Common myeloid progenitor, CD34-positive (primary cell): ENCODE measurements around the gene B4GALT3.

ENCODE experiments used
- CTCF ChIA-PET: fragments of 350-600 bp; sonication (Branson Sonifier 250); formaldehyde crosslinking; loops from one replicate; lab custom pipeline; 2021; ENCODE audit warnings: antibody characterized with exemption; lab: Charles Lee
- POLR2A ChIA-PET: fragments of 350-600 bp; sonication (Branson Sonifier 250); formaldehyde crosslinking; loops from one replicate; lab custom pipeline; 2021; ENCODE audit warnings: antibody characterized with exemption; lab: Charles Lee
- DNase-seq, 3 donors: peaks; one replicate each; pipeline versions ENCODE4 v3.0.0 to v3.0.0-alpha.2; 2013
- H3K27ac ChIP-seq, 2 experiments: 1 replicate in 1 of 2; 2 replicates in 1 of 2; pipeline ENCODE4 v1.7.0; 2013; ENCODE audit warnings: inconsistent platforms in 2 of 2, low read length in 2 of 2, mild to moderate bottlenecking in 2 of 2, low read depth in 1 of 2, moderate library complexity in 1 of 2; ENCODE audit not compliant: severe bottlenecking in 2 of 2, insufficient read depth in 1 of 2, poor library complexity in 1 of 2
- H3K27me3 ChIP-seq, 5 experiments: replicated peaks in 2 of 5; 1 replicate in 3 of 5; 2 replicates in 2 of 5; pipeline versions ENCODE4 v1.6.1 to v1.7.0; 2013; ENCODE audit warnings: low read length in 4 of 5, mild to moderate bottlenecking in 2 of 5, moderate library complexity in 2 of 5, inconsistent platforms in 1 of 5; ENCODE audit not compliant: insufficient read depth in 5 of 5, control insufficient read depth in 4 of 5
- H3K36me3 ChIP-seq, 4 experiments: 1 replicate in 2 of 4; 2 replicates in 2 of 4; pipeline versions ENCODE4 v1.6.1 to v1.7.0; 2013; ENCODE audit warnings: low read length in 3 of 4, control low read depth in 1 of 4, mild to moderate bottlenecking in 1 of 4; ENCODE audit not compliant: control insufficient read depth in 4 of 4, insufficient read depth in 4 of 4
- H3K4me1 ChIP-seq, 4 experiments: 1 replicate in 3 of 4; 2 replicates in 1 of 4; pipeline versions ENCODE4 v1.6.1 to v1.7.1; 2013; ENCODE audit warnings: low read length in 3 of 4, mild to moderate bottlenecking in 3 of 4, control low read depth in 1 of 4, inconsistent platforms in 1 of 4, moderate library complexity in 1 of 4; ENCODE audit not compliant: control insufficient read depth in 4 of 4, insufficient read depth in 4 of 4; ENCODE audit errors: control extremely low read depth in 1 of 4
- H3K4me3 ChIP-seq, 7 experiments: 1 replicate in 4 of 7; 2 replicates in 3 of 7; pipeline versions ENCODE4 v1.5.1 to v1.7.0; 2013; ENCODE audit warnings: mild to moderate bottlenecking in 7 of 7, low read length in 6 of 7, moderate library complexity in 6 of 7, inconsistent platforms in 2 of 7, low read depth in 2 of 7, control low read depth in 1 of 7; ENCODE audit not compliant: insufficient read depth in 4 of 7, control insufficient read depth in 1 of 7; ENCODE audit errors: extremely low read depth in 1 of 7
- H3K9me3 ChIP-seq, 5 experiments: 1 replicate in 4 of 5; 2 replicates in 1 of 5; pipeline versions ENCODE4 v1.6.1 to v1.7.1; 2013; ENCODE audit warnings: low read length in 4 of 5, mild to moderate bottlenecking in 2 of 5, inconsistent platforms in 1 of 5, low read depth in 1 of 5, moderate library complexity in 1 of 5; ENCODE audit not compliant: control insufficient read depth in 4 of 5, insufficient read depth in 2 of 5; ENCODE audit errors: control extremely low read depth in 1 of 5
- WGBS: methylation state at CpG from one replicate; pipeline ENCODE4 v1.1.5; 2013; ENCODE audit not compliant: insufficient coverage; 5-methylcytosine and 5-hydroxymethylcytosine counted together

B4GALT3 gene

GRCh38 chr1:161198897-161199431, 21.7 kb upstream of the B4GALT3 start, which contains the start of gene ADAMTS4:
Gene ADAMTS4, minus strand, starts transcription at chr1:161199054. Its CDS starts 427 bp downstream, at chr1:161198627.
- H3K4me1 ChIP-seq: peaks cover 0 to 54% (median 39%) of the 10 kb centered on the region in 4 experiments
- H3K9me3 ChIP-seq: no peaks in the 10 kb centered on the region
- ChIA-PET POLR2A (interaction anchor here (0.6 kb wide), 1 partner anchor 127 kb away, joined by 3 read pairs; no protein-coding TSS in a partner anchor), CTCF (interaction anchor here (0.8 to 3.5 kb wide), 8 partner anchors 10 to 184 kb away, joined by 3 to 15 read pairs (median 3); partner anchors contain the start of gene TOMM40L)
- H3K36me3 ChIP-seq: peaks cover 0 to 3% (median 1%) of the 10 kb centered on the region in 4 experiments
- no peaks in the 10 kb centered on the region for H3K27me3 ChIP-seq
- H3K27ac ChIP-seq: no peak within 1 kb of the TSS
- WGBS: 86% methylated on average over 9 of the region's 11 CpGs
- H3K4me3 ChIP-seq: no peak within 1 kb of the TSS
- no peak for DNase-seq

- H3K27me3 ChIP-seq: no peaks in the 10 kb centered on the region
- ChIA-PET CTCF (interaction anchor here (0.8 to 3.5 kb wide), 7 partner anchors 9 to 184 kb away, joined by 3 to 15 read pairs (median 3); partner anchors contain the start of gene TOMM40L), POLR2A (interaction anchor here (0.6 kb wide), 1 partner anchor 126 kb away, joined by 3 read pairs; no protein-coding TSS in a partner anchor)
- no peak overlapping the region for H3K4me3 ChIP-seq
- no peaks in the 10 kb centered on the region for H3K36me3 ChIP-seq
- H3K27ac ChIP-seq: no peak overlapping the region
- H3K9me3 ChIP-seq: no peaks in the 10 kb centered on the region
- H3K4me1 ChIP-seq: peaks cover 0 to 48% (median 37%) of the 10 kb centered on the region in 4 experiments
- WGBS: 86% methylated on average over 20 of the region's 20 CpGs
- DNase-seq: no peak
Observed at GRCh38 chr1:161198194-161198896, 21.0 kb upstream of the B4GALT3 start.

GRCh38 chr1:161197560-161198193, 20.4 kb upstream of the B4GALT3 start:
- ChIA-PET CTCF (interaction anchor here (0.9 to 3.5 kb wide), 5 partner anchors 9 to 184 kb away, joined by 3 to 15 read pairs (median 3); partner anchors contain the start of gene TOMM40L), POLR2A (interaction anchor here (0.5 kb wide), 1 partner anchor 49 kb away, joined by 3 read pairs; no protein-coding TSS in a partner anchor)
- 100% methylated on average over 9 of the region's 11 CpGs for WGBS
- no peaks in the 10 kb centered on the region for H3K36me3 ChIP-seq
- no peak overlapping the region for H3K27ac ChIP-seq
- no peaks in the 10 kb centered on the region for H3K27me3 ChIP-seq
- H3K9me3 ChIP-seq: no peaks in the 10 kb centered on the region
- H3K4me3 ChIP-seq: no peak overlapping the region
- no peak for DNase-seq
- peaks cover 0 to 43% (median 32%) of the 10 kb centered on the region in 4 experiments for H3K4me1 ChIP-seq

- ChIA-PET POLR2A (no interaction called here), CTCF (interaction anchor here (0.9 to 3.5 kb wide), 4 partner anchors 11 to 185 kb away, joined by 3 to 15 read pairs (median 3); partner anchors contain the start of gene TOMM40L)
- no peaks in the 10 kb centered on the region for H3K9me3 ChIP-seq
- no peaks in the 10 kb centered on the region for H3K27me3 ChIP-seq
- WGBS: 95% methylated on average over 21 of the region's 27 CpGs
- H3K36me3 ChIP-seq: no peaks in the 10 kb centered on the region
- H3K4me1 ChIP-seq: peaks cover 0 to 37% (median 28%) of the 10 kb centered on the region in 4 experiments
- H3K27ac ChIP-seq: no peak overlapping the region
- DNase-seq: no peak
- H3K4me3 ChIP-seq: no peak overlapping the region
Observed at GRCh38 chr1:161196521-161197451, 19.5 kb upstream of the B4GALT3 start.

- no peaks in the 10 kb centered on the region for H3K9me3 ChIP-seq
- ChIA-PET CTCF (no interaction called here), POLR2A (interaction anchor here (0.6 kb wide), 1 partner anchor 176 kb away, joined by 3 read pairs; no protein-coding TSS in a partner anchor)
- H3K27ac ChIP-seq: no peak overlapping the region
- no peaks in the 10 kb centered on the region for H3K36me3 ChIP-seq
- peaks cover 0 to 33% (median 23%) of the 10 kb centered on the region in 4 experiments for H3K4me1 ChIP-seq
- H3K4me3 ChIP-seq: no peak overlapping the region
- no peak for DNase-seq
- WGBS: 94% methylated on average over 2 of the region's 7 CpGs
- no peaks in the 10 kb centered on the region for H3K27me3 ChIP-seq
Observed at GRCh38 chr1:161196111-161196510, 18.8 kb upstream of the B4GALT3 start.

GRCh38 chr1:161195171-161195570, 17.9 kb upstream of the B4GALT3 start:
- WGBS: 93% methylated on average over 2 of the region's 4 CpGs
- H3K9me3 ChIP-seq: no peaks in the 10 kb centered on the region
- ChIA-PET CTCF (interaction anchor here (1.1 to 4.1 kb wide), 6 partner anchors 15 to 179 kb away, joined by 3 to 38 read pairs (median 4); no protein-coding TSS in a partner anchor), POLR2A (no interaction called here)
- no peak overlapping the region for H3K4me3 ChIP-seq
- no peaks in the 10 kb centered on the region for H3K36me3 ChIP-seq
- no peak overlapping the region for H3K27ac ChIP-seq
- no peak for DNase-seq
- H3K4me1 ChIP-seq: peaks cover 3 to 31% (median 23%) of the 10 kb centered on the region in 4 experiments
- H3K27me3 ChIP-seq: no peaks in the 10 kb centered on the region
